Calu3 (cell line): ENCODE measurements around the gene GEMIN7. TPM values are rescaled to one million over a fixed set of nuclear protein-coding genes. Genes with fewer than 3 reads are reported as not detected.

Experiments used
- BruUV-seq: library from RNA; stranded (reverse); fragments of 400-500 nt; replicated peaks from 2 replicates; lab custom pipeline; 2021; lab: Mats Ljungman, UMichigan
- CTCF ChIA-PET: fragments of 300-600 bp; sonication (Branson Sonifier 250); formaldehyde crosslinking; loops from one replicate; lab custom pipeline; 2022; ENCODE audit warnings: antibody characterized with exemption; lab: Charles Lee
- DNase-seq: peaks from one replicate; pipeline ENCODE4 v3.0.0; 2022
- H3K27ac Mint-ChIP-seq: one replicate; pipeline ENCODE4 v1.8.0; 2022; ENCODE audit warnings: mixed read lengths; ENCODE audit not compliant: unreplicated experiment
- H3K27me3 Mint-ChIP-seq: one replicate; pipeline ENCODE4 v1.8.0; 2022; ENCODE audit warnings: mixed read lengths; ENCODE audit not compliant: unreplicated experiment
- H3K36me3 Mint-ChIP-seq: one replicate; pipeline ENCODE4 v1.8.0; 2022; ENCODE audit warnings: mild to moderate bottlenecking, moderate library complexity, mixed read lengths; ENCODE audit not compliant: insufficient read depth, unreplicated experiment
- H3K4me1 Mint-ChIP-seq: one replicate; pipeline ENCODE4 v1.8.0; 2022; ENCODE audit warnings: mild to moderate bottlenecking, low read depth, mixed read lengths; ENCODE audit not compliant: unreplicated experiment
- H3K4me3 Mint-ChIP-seq: one replicate; pipeline ENCODE4 v1.8.0; 2022; ENCODE audit warnings: mild to moderate bottlenecking, low read depth, moderate library complexity, mixed read lengths; ENCODE audit not compliant: unreplicated experiment
- H3K9me3 Mint-ChIP-seq: one replicate; pipeline ENCODE4 v1.8.0; 2022; ENCODE audit warnings: low read depth, mixed read lengths; ENCODE audit not compliant: unreplicated experiment
- intact Hi-C: fragments of 100-400 bp; cut with micrococcal nuclease; formaldehyde crosslinking; loops from one replicate; pipeline ENCODE4 v1.10.0; 2022; ENCODE audit not compliant: unreplicated experiment
- total RNA-seq: library from RNA; stranded (reverse); gene quantifications from 2 replicates; pipeline ENCODE4 v1.2.3, GENCODE V29; 2022
- TF ChIP-seq, protein P1 (sequence below): fragments of 200-600 bp; IDR thresholded peaks from one replicate; pipeline ENCODE4 v1.8.0; 2022; ENCODE audit warnings: antibody characterized with exemption; ENCODE audit not compliant: unreplicated experiment

GEMIN7 gene
- total RNA-seq, 1 experiment from 2014 or later, result 36.0 TPM

DNA sequence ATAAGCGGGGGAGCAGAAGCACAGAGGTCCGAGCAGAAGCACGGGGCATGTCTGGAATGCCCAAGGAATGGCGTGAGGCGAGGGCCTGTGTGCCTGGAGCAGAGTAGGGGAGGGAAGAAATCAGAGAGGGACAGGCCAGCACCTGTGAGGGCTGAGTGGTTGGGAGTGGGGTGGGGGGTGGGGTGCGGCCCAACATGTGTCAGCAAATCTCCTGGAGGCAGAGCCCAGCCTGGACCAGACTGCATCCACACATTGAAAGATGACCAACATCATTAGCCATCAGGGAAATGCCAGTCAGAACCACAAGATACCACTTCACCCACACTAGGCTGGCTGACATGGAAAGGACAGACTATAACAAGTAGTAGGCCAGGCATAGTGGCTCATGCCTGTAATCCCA lies 29.0 kb upstream of the GEMIN7 start:
- Mint-ChIP-seq H3K4me1 (no peaks in the 10 kb centered on the region), H3K36me3 (peaks cover 48% of the 10 kb centered on the region), H3K27me3 (no peaks in the 10 kb centered on the region), H3K4me3 (no peak overlapping the region), H3K27ac (no peak overlapping the region), H3K9me3 (no peaks in the 10 kb centered on the region)
- no peak for DNase-seq
- CTCF ChIA-PET, result no interaction called here
- TF ChIP-seq, protein P1, sequence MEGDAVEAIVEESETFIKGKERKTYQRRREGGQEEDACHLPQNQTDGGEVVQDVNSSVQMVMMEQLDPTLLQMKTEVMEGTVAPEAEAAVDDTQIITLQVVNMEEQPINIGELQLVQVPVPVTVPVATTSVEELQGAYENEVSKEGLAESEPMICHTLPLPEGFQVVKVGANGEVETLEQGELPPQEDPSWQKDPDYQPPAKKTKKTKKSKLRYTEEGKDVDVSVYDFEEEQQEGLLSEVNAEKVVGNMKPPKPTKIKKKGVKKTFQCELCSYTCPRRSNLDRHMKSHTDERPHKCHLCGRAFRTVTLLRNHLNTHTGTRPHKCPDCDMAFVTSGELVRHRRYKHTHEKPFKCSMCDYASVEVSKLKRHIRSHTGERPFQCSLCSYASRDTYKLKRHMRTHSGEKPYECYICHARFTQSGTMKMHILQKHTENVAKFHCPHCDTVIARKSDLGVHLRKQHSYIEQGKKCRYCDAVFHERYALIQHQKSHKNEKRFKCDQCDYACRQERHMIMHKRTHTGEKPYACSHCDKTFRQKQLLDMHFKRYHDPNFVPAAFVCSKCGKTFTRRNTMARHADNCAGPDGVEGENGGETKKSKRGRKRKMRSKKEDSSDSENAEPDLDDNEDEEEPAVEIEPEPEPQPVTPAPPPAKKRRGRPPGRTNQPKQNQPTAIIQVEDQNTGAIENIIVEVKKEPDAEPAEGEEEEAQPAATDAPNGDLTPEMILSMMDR, result no peak
- intact Hi-C loops, result no loop called here
- no TSS peak for BruUV-seq

DNA sequence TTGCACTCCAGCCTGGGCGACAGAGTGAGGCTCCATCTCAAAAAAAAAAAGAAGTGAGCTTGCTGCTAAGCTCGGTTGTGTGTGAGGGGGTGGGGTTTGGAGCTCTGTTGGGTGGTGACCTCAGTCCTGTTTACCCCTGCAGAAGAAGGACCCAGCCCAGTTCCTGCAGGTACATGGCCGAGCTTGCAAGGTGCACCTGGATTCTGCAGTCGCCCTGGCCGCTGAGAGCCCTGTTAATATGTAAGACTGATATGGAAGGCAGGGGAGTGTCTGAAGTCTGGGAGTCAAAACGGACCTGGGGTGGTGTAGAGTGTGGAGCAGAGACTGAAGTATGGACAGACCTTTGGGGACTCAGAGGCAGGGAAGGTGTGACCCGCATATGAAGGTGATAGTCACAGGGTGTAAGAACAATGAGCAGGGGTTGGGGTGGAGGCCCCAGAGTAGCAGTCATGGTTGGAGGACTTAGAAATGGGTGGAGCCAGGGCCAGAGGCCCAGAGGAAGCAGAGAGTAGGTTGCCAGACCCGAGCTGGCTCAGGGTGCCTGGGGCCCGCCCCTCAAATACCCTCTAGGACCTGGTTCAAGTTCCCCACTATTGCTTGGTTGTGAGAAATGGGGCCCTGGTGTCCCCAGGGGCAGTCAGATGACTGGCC lies 27.0 kb upstream of the GEMIN7 start:
- intact Hi-C loops, result no loop called here
- H3K27ac Mint-ChIP-seq, result no peak overlapping the region
- H3K4me3 Mint-ChIP-seq, result no peak overlapping the region
- peaks cover 39% of the 10 kb centered on the region for H3K36me3 Mint-ChIP-seq
- no peaks in the 10 kb centered on the region for H3K9me3 Mint-ChIP-seq
- BruUV-seq, result no TSS peak
- H3K4me1 Mint-ChIP-seq, result no peaks in the 10 kb centered on the region
- CTCF ChIA-PET, result interaction anchor here (1.3 kb wide), 1 partner anchor 12 kb away, joined by 3 read pairs; no protein-coding TSS in a partner anchor
- TF ChIP-seq, protein P1, result no peak
- no peaks in the 10 kb centered on the region for H3K27me3 Mint-ChIP-seq
- no peak for DNase-seq

DNA sequence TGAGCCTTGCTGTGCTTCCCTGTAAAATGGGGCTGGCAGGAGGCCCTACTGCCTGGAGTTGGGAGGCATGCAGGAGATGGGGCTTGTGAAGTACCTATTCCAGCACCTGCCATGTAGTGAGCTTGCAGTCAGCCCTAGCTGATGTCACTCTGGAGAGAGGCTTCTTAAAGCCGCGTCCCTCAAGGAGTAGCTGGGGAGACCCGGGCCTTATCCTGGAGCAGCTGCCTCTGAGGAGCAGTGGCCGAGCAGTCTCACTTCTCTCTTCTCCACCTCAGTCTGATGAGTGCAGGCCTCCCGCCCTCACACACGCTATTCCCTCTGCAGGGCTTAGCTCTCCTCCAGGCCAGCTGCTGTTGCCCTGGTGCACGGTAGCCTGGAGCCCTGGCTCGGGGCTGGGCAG lies 22.2 kb upstream of the GEMIN7 start:
- intact Hi-C loops, result no loop called here
- Mint-ChIP-seq H3K27ac (no peak overlapping the region), H3K27me3 (no peaks in the 10 kb centered on the region), H3K4me1 (no peaks in the 10 kb centered on the region), H3K36me3 (peaks cover 66% of the 10 kb centered on the region), H3K4me3 (no peak overlapping the region), H3K9me3 (no peaks in the 10 kb centered on the region)
- CTCF ChIA-PET, result no interaction called here
- TF ChIP-seq, protein P1, result no peak
- BruUV-seq, result no TSS peak
- DNase-seq, result no peak

DNA sequence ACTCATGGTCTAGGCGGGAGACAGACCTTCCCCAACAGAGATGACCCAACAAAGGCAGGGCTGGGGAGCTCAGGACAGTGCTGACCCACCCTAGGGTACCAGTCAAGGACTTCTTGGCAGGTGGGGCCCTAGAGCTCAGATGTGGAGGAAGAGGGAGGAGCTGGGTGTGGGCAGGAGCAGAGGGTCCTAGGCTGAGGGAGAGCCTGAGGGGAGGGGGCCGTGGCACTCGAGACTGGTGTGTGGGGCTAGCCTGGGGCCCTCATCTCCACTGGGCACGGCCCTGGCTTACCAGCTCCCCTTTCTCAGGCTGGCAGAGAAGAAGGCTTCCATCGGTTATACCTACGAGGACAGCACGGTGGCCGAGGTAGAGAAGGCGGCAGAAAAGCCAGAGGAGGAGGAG lies 21.6 kb upstream of the GEMIN7 start:
- DNase-seq, result no peak
- H3K9me3 Mint-ChIP-seq, result no peaks in the 10 kb centered on the region
- TF ChIP-seq, protein P1, result no peak
- intact Hi-C loops, result no loop called here
- peaks cover 64% of the 10 kb centered on the region for H3K36me3 Mint-ChIP-seq
- H3K4me3 Mint-ChIP-seq, result no peak overlapping the region
- no peaks in the 10 kb centered on the region for H3K27me3 Mint-ChIP-seq
- BruUV-seq, result no TSS peak
- CTCF ChIA-PET, result no interaction called here
- no peaks in the 10 kb centered on the region for H3K4me1 Mint-ChIP-seq
- no peak overlapping the region for H3K27ac Mint-ChIP-seq
